GM12872 (cell line): ENCODE measurements around the gene AHSA1.

Experiments used
- TF ChIP-seq, protein P1 (sequence below): IDR thresholded peaks from 3 replicates; pipeline ENCODE4 v1.5.1; 2011; ENCODE audit warnings: low read depth, mild to moderate bottlenecking, low read length, moderate library complexity; ENCODE audit not compliant: insufficient read depth

Gene AHSA1

DNA sequence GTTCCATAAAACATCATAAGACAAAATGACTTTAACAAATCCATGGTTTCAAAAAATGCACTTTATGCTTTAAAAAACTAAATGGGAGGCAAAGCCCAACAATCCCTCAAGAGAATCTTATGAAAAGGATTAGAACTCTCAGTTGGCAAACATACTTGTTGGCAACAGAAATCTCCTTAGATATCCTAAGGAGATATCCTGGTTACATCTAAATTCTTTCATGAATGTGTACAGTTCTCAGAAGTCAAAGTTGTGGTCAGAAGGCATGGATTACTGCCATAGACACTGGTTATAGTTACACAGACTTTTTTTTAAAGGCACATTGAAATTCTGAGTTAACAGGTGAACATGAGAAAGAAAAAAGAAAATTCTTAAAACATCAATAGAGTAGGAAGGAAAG is 58.2 kb downstream of the AHSA1 start:
- TF ChIP-seq, protein P1, sequence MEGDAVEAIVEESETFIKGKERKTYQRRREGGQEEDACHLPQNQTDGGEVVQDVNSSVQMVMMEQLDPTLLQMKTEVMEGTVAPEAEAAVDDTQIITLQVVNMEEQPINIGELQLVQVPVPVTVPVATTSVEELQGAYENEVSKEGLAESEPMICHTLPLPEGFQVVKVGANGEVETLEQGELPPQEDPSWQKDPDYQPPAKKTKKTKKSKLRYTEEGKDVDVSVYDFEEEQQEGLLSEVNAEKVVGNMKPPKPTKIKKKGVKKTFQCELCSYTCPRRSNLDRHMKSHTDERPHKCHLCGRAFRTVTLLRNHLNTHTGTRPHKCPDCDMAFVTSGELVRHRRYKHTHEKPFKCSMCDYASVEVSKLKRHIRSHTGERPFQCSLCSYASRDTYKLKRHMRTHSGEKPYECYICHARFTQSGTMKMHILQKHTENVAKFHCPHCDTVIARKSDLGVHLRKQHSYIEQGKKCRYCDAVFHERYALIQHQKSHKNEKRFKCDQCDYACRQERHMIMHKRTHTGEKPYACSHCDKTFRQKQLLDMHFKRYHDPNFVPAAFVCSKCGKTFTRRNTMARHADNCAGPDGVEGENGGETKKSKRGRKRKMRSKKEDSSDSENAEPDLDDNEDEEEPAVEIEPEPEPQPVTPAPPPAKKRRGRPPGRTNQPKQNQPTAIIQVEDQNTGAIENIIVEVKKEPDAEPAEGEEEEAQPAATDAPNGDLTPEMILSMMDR: no peak
